ENCODE results near the gene HIC1. TPM values are rescaled to one million over a fixed set of nuclear protein-coding genes. Genes with fewer than 3 reads are reported as not detected.

HIC1 gene
- total RNA-seq, 1 donor from 2014 or later = 21.6 TPM

GRCh38 chr17:2067048-2067561 lies 12.2 kb downstream of the HIC1 start:
- Mint-ChIP-seq H3K27ac (no peak overlapping the region), H3K4me1 (ENCODE audit: unreplicated experiment) (peaks cover 51% of the 10 kb centered on the region), H3K4me3 (no peak overlapping the region), H3K36me3 (peaks cover 23% of the 10 kb centered on the region), H3K27me3 (no peaks in the 10 kb centered on the region), H3K9me3 (no peaks in the 10 kb centered on the region)
- no peak for TF ChIP-seq CTCF (conservative IDR thresholded peaks at IDR 0.05)
- DNase-seq (ENCODE audit: extremely low spot score, unreplicated experiment) = no peak

- H3K27ac Mint-ChIP-seq = no peak overlapping the region
- no peak for TF ChIP-seq CTCF (conservative IDR thresholded peaks at IDR 0.05)
- no peak overlapping the region for H3K4me3 Mint-ChIP-seq
- no peaks in the 10 kb centered on the region for H3K9me3 Mint-ChIP-seq
- no peaks in the 10 kb centered on the region for H3K27me3 Mint-ChIP-seq
- no peak for DNase-seq (ENCODE audit: extremely low spot score, unreplicated experiment)
- peaks cover 25% of the 10 kb centered on the region for H3K36me3 Mint-ChIP-seq
- peaks cover 51% of the 10 kb centered on the region for H3K4me1 Mint-ChIP-seq (ENCODE audit: unreplicated experiment)
Observed at GRCh38 chr17:2067608-2068024, 12.7 kb downstream of the HIC1 start.

- Mint-ChIP-seq H3K4me1 (ENCODE audit: unreplicated experiment) (peaks cover 51% of the 10 kb centered on the region), H3K9me3 (no peaks in the 10 kb centered on the region), H3K27ac (no peak overlapping the region), H3K36me3 (peaks cover 26% of the 10 kb centered on the region), H3K27me3 (no peaks in the 10 kb centered on the region), H3K4me3 (peak overlapping the region; percentile 28)
- TF ChIP-seq CTCF (conservative IDR thresholded peaks at IDR 0.05) = no peak
- DNase-seq (ENCODE audit: extremely low spot score, unreplicated experiment) = no peak
Observed at GRCh38 chr17:2068031-2068518, 13.2 kb downstream of the HIC1 start.

GRCh38 chr17:2068519-2069051 lies 13.7 kb downstream of the HIC1 start:
- H3K4me3 Mint-ChIP-seq = no peak overlapping the region
- H3K9me3 Mint-ChIP-seq = no peaks in the 10 kb centered on the region
- H3K4me1 Mint-ChIP-seq (ENCODE audit: unreplicated experiment) = peaks cover 46% of the 10 kb centered on the region
- H3K27me3 Mint-ChIP-seq = no peaks in the 10 kb centered on the region
- no peak for TF ChIP-seq CTCF (conservative IDR thresholded peaks at IDR 0.05)
- H3K27ac Mint-ChIP-seq = no peak overlapping the region
- H3K36me3 Mint-ChIP-seq = peaks cover 26% of the 10 kb centered on the region
- DNase-seq (ENCODE audit: extremely low spot score, unreplicated experiment) = no peak

- DNase-seq (ENCODE audit: extremely low spot score, unreplicated experiment) = no peak
- Mint-ChIP-seq H3K27me3 (no peaks in the 10 kb centered on the region), H3K4me1 (ENCODE audit: unreplicated experiment) (peaks cover 44% of the 10 kb centered on the region), H3K36me3 (peaks cover 12% of the 10 kb centered on the region), H3K9me3 (no peaks in the 10 kb centered on the region), H3K27ac (no peak overlapping the region), H3K4me3 (no peak overlapping the region)
- no peak for TF ChIP-seq CTCF (conservative IDR thresholded peaks at IDR 0.05)
Observed at GRCh38 chr17:2070241-2071023, 15.5 kb downstream of the HIC1 start.

All from type B pancreatic cell (in vitro differentiated cells).